ENCODE measurements around the gene FMNL2. TPM values are rescaled to one million over a fixed set of nuclear protein-coding genes. Genes with fewer than 3 reads are reported as not detected.

Gene FMNL2
- polyA plus RNA-seq, 1 donor from 2014 or later: 86.5 TPM

GRCh38 chr2:152475982-152476381, 141.0 kb downstream of the FMNL2 start:
- H3K9ac ChIP-seq (ENCODE audit: low read length): no peak overlapping the region
- no peaks in the 10 kb centered on the region for H3F3A ChIP-seq (ENCODE audit: insufficient read depth, low read length, poor library complexity, severe bottlenecking)
- H2AFZ ChIP-seq (ENCODE audit: low read depth, low read length): no peak overlapping the region
- H3K4me3 ChIP-seq (ENCODE audit: low read length): no peak overlapping the region
- H4K20me1 ChIP-seq (ENCODE audit: insufficient read depth): no peaks in the 10 kb centered on the region
- H3K9me3 ChIP-seq (ENCODE audit: low read length): no peaks in the 10 kb centered on the region
- TF ChIP-seq RAD21 (conservative IDR thresholded peaks at IDR 0.05) (no peak), SMC3 (conservative IDR thresholded peaks at IDR 0.05; ENCODE audit: poor library complexity) (no peak), MXI1 (conservative IDR thresholded peaks at IDR 0.05; ENCODE audit: poor library complexity, severe bottlenecking) (no peak), EP300 (conservative IDR thresholded peaks at IDR 0.05; ENCODE audit: poor library complexity, severe bottlenecking) (no peak), EZH2 (IDR thresholded peaks at IDR 0.05; ENCODE audit: borderline replicate concordance, insufficient read depth, low read length, poor library complexity, severe bottlenecking) (no peak), REST (IDR thresholded peaks at IDR 0.05; ENCODE audit: borderline replicate concordance) (no peak)
- H3K27ac ChIP-seq (ENCODE audit: low read length): no peak overlapping the region
- no peaks in the 10 kb centered on the region for H3K27me3 ChIP-seq (ENCODE audit: insufficient read depth, low read depth, low read length)
- H3K36me3 ChIP-seq (ENCODE audit: insufficient read depth, low read length): no peaks in the 10 kb centered on the region
- no peak overlapping the region for H3K4me2 ChIP-seq (ENCODE audit: low read length)
- H3K9me2 ChIP-seq (ENCODE audit: insufficient read depth, low read length): no peaks in the 10 kb centered on the region
- H3K79me2 ChIP-seq (replicated peaks; ENCODE audit: insufficient read depth, low read length): peaks cover 23% of the 10 kb centered on the region

GRCh38 chr2:152477347-152478092, 142.5 kb downstream of the FMNL2 start:
- H3K79me2 ChIP-seq (replicated peaks; ENCODE audit: insufficient read depth, low read length): peaks cover 20% of the 10 kb centered on the region
- no peaks in the 10 kb centered on the region for H3F3A ChIP-seq (ENCODE audit: insufficient read depth, low read length, poor library complexity, severe bottlenecking)
- no peaks in the 10 kb centered on the region for H4K20me1 ChIP-seq (ENCODE audit: insufficient read depth)
- H3K36me3 ChIP-seq (ENCODE audit: insufficient read depth, low read length): no peaks in the 10 kb centered on the region
- H3K27me3 ChIP-seq (ENCODE audit: insufficient read depth, low read depth, low read length): no peaks in the 10 kb centered on the region
- no peak overlapping the region for H3K4me3 ChIP-seq (ENCODE audit: low read length)
- H2AFZ ChIP-seq (ENCODE audit: low read depth, low read length): no peak overlapping the region
- no peaks in the 10 kb centered on the region for H3K9me2 ChIP-seq (ENCODE audit: insufficient read depth, low read length)
- TF ChIP-seq EP300 (conservative IDR thresholded peaks at IDR 0.05; ENCODE audit: poor library complexity, severe bottlenecking): no peak
- TF ChIP-seq POLR2AphosphoS5 (IDR thresholded peaks at IDR 0.05): no peak
- TF ChIP-seq MXI1 (conservative IDR thresholded peaks at IDR 0.05; ENCODE audit: poor library complexity, severe bottlenecking): no peak
- TF ChIP-seq CTCF (IDR thresholded peaks at IDR 0.05; ENCODE audit: poor library complexity, severe bottlenecking): no peak
- TF ChIP-seq TAF1 (IDR thresholded peaks at IDR 0.05; ENCODE audit: low read depth): no peak
- no peak for TF ChIP-seq REST (IDR thresholded peaks at IDR 0.05; ENCODE audit: borderline replicate concordance)
- no peak for TF ChIP-seq EZH2 (IDR thresholded peaks at IDR 0.05; ENCODE audit: borderline replicate concordance, insufficient read depth, low read length, poor library complexity, severe bottlenecking)
- TF ChIP-seq RAD21 (conservative IDR thresholded peaks at IDR 0.05): no peak
- TF ChIP-seq SMC3 (conservative IDR thresholded peaks at IDR 0.05; ENCODE audit: poor library complexity): no peak
- H3K27ac ChIP-seq (ENCODE audit: low read length): no peak overlapping the region
- H3K4me2 ChIP-seq (ENCODE audit: low read length): no peak overlapping the region
- no peak overlapping the region for H3K9ac ChIP-seq (ENCODE audit: low read length)
- no peaks in the 10 kb centered on the region for H3K9me3 ChIP-seq (ENCODE audit: low read length)
